HEK293T (cell line): ENCODE data around the gene RAB40B.

Experiments
- FOXA1 ChIP-seq: fragments of 450-650 bp; IDR thresholded peaks from 2 replicates; pipeline ENCODE4 v1.6.1; 2016; ENCODE audit warnings: mild to moderate bottlenecking
- TARDBP ChIP-seq: fragments of 450-650 bp; IDR thresholded peaks from 2 replicates; pipeline ENCODE4 v1.6.1; 2016

DNA sequence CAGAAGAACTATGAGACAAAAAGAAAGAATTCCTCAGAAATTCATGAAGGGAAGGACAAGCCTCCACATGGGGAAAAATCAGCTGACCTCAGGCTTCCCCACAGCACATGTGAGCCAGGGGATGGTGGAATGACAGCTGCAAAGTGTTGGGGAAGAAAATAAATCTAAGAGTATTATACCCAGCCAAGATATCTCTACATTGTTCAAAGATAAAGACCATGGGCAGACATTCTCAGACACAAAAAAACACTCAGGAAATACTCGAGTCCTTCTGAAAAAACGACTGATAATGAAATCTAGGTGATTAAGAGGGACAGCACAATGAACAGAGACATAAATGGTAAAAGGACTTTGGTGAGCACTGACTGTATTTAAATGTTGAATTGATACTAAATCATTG is 3.9 kb downstream of the RAB40B start:
- no peak for TF ChIP-seq TARDBP
- no peak for TF ChIP-seq FOXA1
